ENCODE results near the gene BICRA.

GRCh38 chr19:47691090-47691489 is 82.2 kb downstream of the BICRA start:
- TF ChIP-seq CTCF (IDR thresholded peaks at IDR 0.05 in 2 of 3, conservative IDR thresholded peaks at IDR 0.05 in 1 of 3; ENCODE audit: insufficient read depth in 2 of 3, low read depth in 1 of 3, low read length in 3 of 3) (no peak), EP300 (IDR thresholded peaks at IDR 0.05; ENCODE audit: low read length) (no peak), ZNF217 (CRISPR knock-in tag; IDR thresholded peaks at IDR 0.05) (no peak)

Data from K562 (cell line).